GM12892 (cell line): ENCODE data around the gene ZNF555.

Source experiments
- POLR2A ChIP-seq: IDR thresholded peaks from 2 replicates; pipeline ENCODE4 v1.6.1; 2011; ENCODE audit warnings: low read depth, low read length, control low read depth
- POLR2AphosphoS5 ChIP-seq: IDR thresholded peaks from 2 replicates; pipeline ENCODE4 v1.6.1; 2011; ENCODE audit warnings: low read depth, low read length, control low read depth
- TAF1 ChIP-seq: IDR thresholded peaks from 2 replicates; pipeline ENCODE4 v1.6.1; 2011; ENCODE audit warnings: low read depth, mild to moderate bottlenecking, control low read depth, low read length, borderline replicate concordance

DNA sequence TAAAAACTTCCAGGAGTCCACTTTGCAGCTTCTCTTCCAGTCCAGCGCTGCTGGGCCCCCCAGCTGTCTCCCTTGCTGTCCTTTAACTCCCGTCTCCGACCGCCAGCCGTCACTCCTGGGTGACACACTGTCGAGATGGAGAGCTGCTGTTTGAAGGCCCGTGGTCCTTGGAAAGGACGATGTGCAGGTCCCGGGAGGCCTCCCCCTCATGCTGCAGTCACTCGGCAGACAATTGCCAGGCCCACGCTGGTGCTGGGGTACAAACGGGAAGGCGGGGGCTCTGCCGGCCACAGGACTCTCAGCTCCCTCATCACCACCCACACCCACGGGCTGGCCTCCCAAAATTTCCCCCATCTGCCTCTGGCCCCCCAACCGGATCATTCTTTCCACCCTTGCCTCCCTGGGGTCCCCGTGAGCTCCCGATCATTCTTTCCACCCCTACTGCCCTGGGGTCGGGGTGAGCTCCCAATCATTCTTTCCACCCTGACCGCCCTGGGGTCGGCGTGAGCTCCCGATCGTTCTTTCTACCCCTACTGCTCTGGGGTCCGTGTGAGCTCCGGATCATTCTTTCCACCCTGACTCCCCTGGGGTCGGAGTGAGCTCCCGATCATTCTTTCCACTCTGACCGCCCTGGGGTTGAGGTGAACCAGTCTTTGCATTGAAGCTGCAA, 37.7 kb upstream of the ZNF555 start:
- TF ChIP-seq POLR2AphosphoS5 (no peak), TAF1 (no peak), POLR2A (no peak)
